ENCODE data around the gene PTPRS.

The PTPRS gene

GRCh38 chr19:5358173-5358800 lies 17.7 kb upstream of the PTPRS start:
- no peak for TF ChIP-seq FOXP2 (optimal IDR thresholded peaks at IDR 0.05; ENCODE audit: borderline replicate concordance, extremely low read depth, extremely low read length, insufficient read depth)
- no peak for TF ChIP-seq REST (IDR thresholded peaks at IDR 0.05; ENCODE audit: insufficient read depth in 1 of 2, low read depth in 2 of 2, low read length in 2 of 2)
- no peak for TF ChIP-seq SIN3A (IDR thresholded peaks at IDR 0.05; ENCODE audit: borderline replicate concordance, insufficient read depth, low read length)
- TF ChIP-seq POLR2AphosphoS5 (IDR thresholded peaks at IDR 0.05; ENCODE audit: low read depth, low read length) = no peak
- TF ChIP-seq TAF1 (IDR thresholded peaks at IDR 0.05; ENCODE audit: borderline replicate concordance, insufficient read depth, low read length) = no peak

- TF ChIP-seq SIN3A (IDR thresholded peaks at IDR 0.05; ENCODE audit: borderline replicate concordance, insufficient read depth, low read length) = no peak
- no peak for TF ChIP-seq REST (IDR thresholded peaks at IDR 0.05; ENCODE audit: insufficient read depth in 1 of 2, low read depth in 2 of 2, low read length in 2 of 2)
- no peak for TF ChIP-seq FOXP2 (optimal IDR thresholded peaks at IDR 0.05; ENCODE audit: borderline replicate concordance, extremely low read depth, extremely low read length, insufficient read depth)
- TF ChIP-seq POLR2AphosphoS5 (IDR thresholded peaks at IDR 0.05; ENCODE audit: low read depth, low read length) = no peak
- no peak for TF ChIP-seq TAF1 (IDR thresholded peaks at IDR 0.05; ENCODE audit: borderline replicate concordance, insufficient read depth, low read length)
Measured at GRCh38 chr19:5357584-5357983, 17.0 kb upstream of the PTPRS start.

GRCh38 chr19:5356918-5357317 lies 16.3 kb upstream of the PTPRS start:
- no peak for TF ChIP-seq TAF1 (IDR thresholded peaks at IDR 0.05; ENCODE audit: borderline replicate concordance, insufficient read depth, low read length)
- no peak for TF ChIP-seq SIN3A (IDR thresholded peaks at IDR 0.05; ENCODE audit: borderline replicate concordance, insufficient read depth, low read length)
- TF ChIP-seq REST (IDR thresholded peaks at IDR 0.05; ENCODE audit: insufficient read depth in 1 of 2, low read depth in 2 of 2, low read length in 2 of 2) = no peak
- no peak for TF ChIP-seq FOXP2 (optimal IDR thresholded peaks at IDR 0.05; ENCODE audit: borderline replicate concordance, extremely low read depth, extremely low read length, insufficient read depth)
- TF ChIP-seq POLR2AphosphoS5 (IDR thresholded peaks at IDR 0.05; ENCODE audit: low read depth, low read length) = no peak

- TF ChIP-seq TAF1 (IDR thresholded peaks at IDR 0.05; ENCODE audit: borderline replicate concordance, insufficient read depth, low read length) (no peak), FOXP2 (optimal IDR thresholded peaks at IDR 0.05; ENCODE audit: borderline replicate concordance, extremely low read depth, extremely low read length, insufficient read depth) (no peak), POLR2AphosphoS5 (IDR thresholded peaks at IDR 0.05; ENCODE audit: low read depth, low read length) (no peak), REST (IDR thresholded peaks at IDR 0.05; ENCODE audit: insufficient read depth in 1 of 2, low read depth in 2 of 2, low read length in 2 of 2) (peak; percentile 79 to 94)
Measured at GRCh38 chr19:5356428-5356827, 15.8 kb upstream of the PTPRS start.

GRCh38 chr19:5355693-5356092 lies 15.1 kb upstream of the PTPRS start:
- TF ChIP-seq SIN3A (IDR thresholded peaks at IDR 0.05; ENCODE audit: borderline replicate concordance, insufficient read depth, low read length) = no peak
- no peak for TF ChIP-seq REST (IDR thresholded peaks at IDR 0.05; ENCODE audit: insufficient read depth in 1 of 2, low read depth in 2 of 2, low read length in 2 of 2)
- TF ChIP-seq TAF1 (IDR thresholded peaks at IDR 0.05; ENCODE audit: borderline replicate concordance, insufficient read depth, low read length) = no peak
- TF ChIP-seq FOXP2 (optimal IDR thresholded peaks at IDR 0.05; ENCODE audit: borderline replicate concordance, extremely low read depth, extremely low read length, insufficient read depth) = no peak
- TF ChIP-seq POLR2AphosphoS5 (IDR thresholded peaks at IDR 0.05; ENCODE audit: low read depth, low read length) = no peak

Measured in PFSK-1 (cell line).